BLaER1 treated with 17β-estradiol and CSF1 and Interleukin-3, amounts not matched to agents 10 nM and 100 nM (cell line): ENCODE measurements around the gene TUBA4B.

Source experiments
- H3K27ac ChIP-seq, 11 experiments: shearing (Covaris generic); formaldehyde crosslinking; 2 replicates each; pipeline ENCODE4 v1.8.1; 2022
- H3K27me3 ChIP-seq, 11 experiments: shearing (Covaris generic); formaldehyde crosslinking; 2 replicates each; pipeline ENCODE4 v1.8.1; 2022
- H3K36me3 ChIP-seq, 11 experiments: shearing (Covaris generic); formaldehyde crosslinking; 2 replicates each; pipeline ENCODE4 v1.8.1; 2022
- H3K4me1 ChIP-seq, 10 experiments: shearing (Covaris generic); formaldehyde crosslinking; 2 replicates each; pipeline ENCODE4 v1.8.1; 2022
- H3K4me2 ChIP-seq, 11 experiments: shearing (Covaris generic); formaldehyde crosslinking; 2 replicates each; pipeline ENCODE4 v1.8.1; 2022
- H3K4me3 ChIP-seq, 10 experiments: shearing (Covaris generic); formaldehyde crosslinking; 2 replicates each; pipeline ENCODE4 v1.8.1; 2022
- H3K9ac ChIP-seq, 11 experiments: shearing (Covaris generic); formaldehyde crosslinking; 2 replicates each; pipeline ENCODE4 v1.8.1; 2022
- H3K9me3 ChIP-seq, 11 experiments: shearing (Covaris generic); formaldehyde crosslinking; replicated peaks in 1 of 11; 2 replicates each; pipeline ENCODE4 v1.8.1; 2022
- H4K20me1 ChIP-seq, 11 experiments: shearing (Covaris generic); formaldehyde crosslinking; 2 replicates each; pipeline ENCODE4 v1.8.1; 2022
- Cebpa-rat ChIP-seq, 11 experiments: shearing (Covaris generic); IDR thresholded peaks; 2 replicates each; pipeline ENCODE4 v1.8.1; 2022

TUBA4B gene

GRCh38 chr2:219293736-219294231 lies 40.7 kb downstream of the TUBA4B start:
- Histone ChIP-seq H3K4me3 (peak overlapping the region in 6 of 10 experiments; percentile 58 to 76 (median 60); a peak in 7 of 20 replicates), H3K27me3 (peaks cover 0 to 1% (median under 1%) of the 10 kb centered on the region in 11 experiments; a peak in 12 of 22 replicates), H3K27ac (peak overlapping the region in 1 of 11 experiments; percentile 69; a peak in 1 of 22 replicates), H3K36me3 (no peaks in the 10 kb centered on the region), H3K4me1 (peaks cover 8 to 26% (median 15%) of the 10 kb centered on the region in 10 experiments; a peak in 18 of 20 replicates), H4K20me1 (no peaks in the 10 kb centered on the region; a peak in 1 of 22 replicates), H3K9me3 (no peaks in the 10 kb centered on the region), H3K4me2 (peak overlapping the region; percentile 78 to 96 (median 88)), H3K9ac (peak overlapping the region in 9 of 11 experiments; percentile 66 to 87 (median 81); a peak in 10 of 22 replicates)
- no peak for TF ChIP-seq Cebpa-rat (IDR thresholded peaks at IDR 0.05)

GRCh38 chr2:219294356-219295351 lies 41.6 kb downstream of the TUBA4B start:
- peaks cover 0 to 8% (median 0%) of the 10 kb centered on the region in 11 experiments; a peak in 6 of 22 replicates for H4K20me1 ChIP-seq
- H3K4me2 ChIP-seq = peak overlapping the region; percentile 78 to 96 (median 88)
- H3K36me3 ChIP-seq = no peaks in the 10 kb centered on the region
- H3K9me3 ChIP-seq = no peaks in the 10 kb centered on the region
- peak overlapping the region; percentile 66 to 87 (median 80) for H3K9ac ChIP-seq
- H3K4me1 ChIP-seq = peaks cover 8 to 26% (median 16%) of the 10 kb centered on the region in 10 experiments; a peak in 18 of 20 replicates
- no peak for TF ChIP-seq Cebpa-rat (IDR thresholded peaks at IDR 0.05)
- peaks cover 6 to 10% (median 9%) of the 10 kb centered on the region in 11 experiments for H3K27me3 ChIP-seq
- peak overlapping the region; percentile 55 to 80 (median 70) for H3K27ac ChIP-seq
- H3K4me3 ChIP-seq = peak overlapping the region; percentile 57 to 76 (median 61)

GRCh38 chr2:219296142-219296541 lies 43.1 kb downstream of the TUBA4B start:
- Histone ChIP-seq H3K27me3 (peaks cover 21 to 25% (median 24%) of the 10 kb centered on the region in 11 experiments), H3K9ac (no peak overlapping the region), H3K36me3 (no peaks in the 10 kb centered on the region), H3K4me3 (no peak overlapping the region), H3K4me1 (peaks cover 8 to 20% (median 16%) of the 10 kb centered on the region in 10 experiments; a peak in 18 of 20 replicates), H3K9me3 (no peaks in the 10 kb centered on the region), H3K4me2 (no peak overlapping the region), H3K27ac (no peak overlapping the region), H4K20me1 (peaks cover 0 to 15% (median 0%) of the 10 kb centered on the region in 11 experiments; a peak in 7 of 22 replicates)
- TF ChIP-seq Cebpa-rat (IDR thresholded peaks at IDR 0.05) = no peak

- H3K9ac ChIP-seq = no peak overlapping the region
- no peaks in the 10 kb centered on the region for H3K36me3 ChIP-seq
These were observed 43.8 kb downstream of the TUBA4B start for GRCh38 chr2:219296631-219297391.

GRCh38 chr2:219297766-219298456 lies 44.9 kb downstream of the TUBA4B start:
- Histone ChIP-seq H3K4me1 (peaks cover 8 to 20% (median 16%) of the 10 kb centered on the region in 10 experiments; a peak in 18 of 20 replicates), H3K4me2 (no peak overlapping the region), H3K4me3 (no peak overlapping the region), H4K20me1 (peaks cover 0 to 24% (median 0%) of the 10 kb centered on the region in 11 experiments; a peak in 9 of 22 replicates), H3K27ac (no peak overlapping the region), H3K36me3 (no peaks in the 10 kb centered on the region), H3K9me3 (no peaks in the 10 kb centered on the region), H3K27me3 (peaks cover 38 to 42% (median 42%) of the 10 kb centered on the region in 11 experiments), H3K9ac (no peak overlapping the region)
- TF ChIP-seq Cebpa-rat (IDR thresholded peaks at IDR 0.05) = no peak

More at GRCh38 chr2:219296631-219297391, 43.8 kb downstream of the TUBA4B start:
- Histone ChIP-seq H3K9me3 (no peaks in the 10 kb centered on the region), H3K4me2 (no peak overlapping the region), H3K4me1 (peaks cover 8 to 20% (median 16%) of the 10 kb centered on the region in 10 experiments; a peak in 18 of 20 replicates), H3K4me3 (no peak overlapping the region), H3K27me3 (peaks cover 27 to 31% (median 31%) of the 10 kb centered on the region in 11 experiments), H4K20me1 (peaks cover 0 to 16% (median 0%) of the 10 kb centered on the region in 11 experiments; a peak in 7 of 22 replicates), H3K27ac (no peak overlapping the region)
- no peak for TF ChIP-seq Cebpa-rat (IDR thresholded peaks at IDR 0.05)

GRCh38 chr2:219298759-219299371 lies 45.8 kb downstream of the TUBA4B start:
- H3K27ac ChIP-seq = no peak overlapping the region
- no peaks in the 10 kb centered on the region for H3K36me3 ChIP-seq
- peak overlapping the region in 10 of 11 experiments; percentile 19 to 64 (median 50); a peak in 13 of 22 replicates for H3K4me2 ChIP-seq
- H4K20me1 ChIP-seq = peaks cover 0 to 34% (median 0%) of the 10 kb centered on the region in 11 experiments; a peak in 10 of 22 replicates
- no peak for TF ChIP-seq Cebpa-rat (IDR thresholded peaks at IDR 0.05)
- H3K4me3 ChIP-seq = no peak overlapping the region
- H3K4me1 ChIP-seq = peaks cover 6 to 19% (median 14%) of the 10 kb centered on the region in 10 experiments; a peak in 18 of 20 replicates
- H3K9ac ChIP-seq = peak overlapping the region in 2 of 11 experiments; percentile 11 to 50; a peak in 4 of 22 replicates
- H3K27me3 ChIP-seq = peaks cover 48 to 52% (median 51%) of the 10 kb centered on the region in 11 experiments
- no peaks in the 10 kb centered on the region for H3K9me3 ChIP-seq

- Histone ChIP-seq H3K27me3 (peaks cover 51 to 57% (median 56%) of the 10 kb centered on the region in 11 experiments), H3K4me3 (no peak overlapping the region), H3K9ac (peak overlapping the region in 1 of 11 experiments; percentile 11; a peak in 2 of 22 replicates), H3K4me2 (peak overlapping the region in 7 of 11 experiments; percentile 35 to 64 (median 56); a peak in 11 of 22 replicates), H3K36me3 (no peaks in the 10 kb centered on the region), H4K20me1 (peaks cover 0 to 34% (median 0%) of the 10 kb centered on the region in 11 experiments; a peak in 10 of 22 replicates), H3K27ac (no peak overlapping the region), H3K4me1 (peaks cover 1 to 14% (median 9%) of the 10 kb centered on the region in 10 experiments; a peak in 17 of 20 replicates), H3K9me3 (no peaks in the 10 kb centered on the region)
- no peak for TF ChIP-seq Cebpa-rat (IDR thresholded peaks at IDR 0.05)
These were observed 46.3 kb downstream of the TUBA4B start for GRCh38 chr2:219299372-219299760.
